Measurements from ENCODE around the gene CAMKMT. TPM values are rescaled to one million over a fixed set of nuclear protein-coding genes. Genes with fewer than 3 reads are reported as not detected.

CAMKMT gene
- total and polyA plus RNA-seq, 2 donors (not counting 1 experiment from before 2014, with no cell fraction given): 6.2 to 23.3 TPM

DNA sequence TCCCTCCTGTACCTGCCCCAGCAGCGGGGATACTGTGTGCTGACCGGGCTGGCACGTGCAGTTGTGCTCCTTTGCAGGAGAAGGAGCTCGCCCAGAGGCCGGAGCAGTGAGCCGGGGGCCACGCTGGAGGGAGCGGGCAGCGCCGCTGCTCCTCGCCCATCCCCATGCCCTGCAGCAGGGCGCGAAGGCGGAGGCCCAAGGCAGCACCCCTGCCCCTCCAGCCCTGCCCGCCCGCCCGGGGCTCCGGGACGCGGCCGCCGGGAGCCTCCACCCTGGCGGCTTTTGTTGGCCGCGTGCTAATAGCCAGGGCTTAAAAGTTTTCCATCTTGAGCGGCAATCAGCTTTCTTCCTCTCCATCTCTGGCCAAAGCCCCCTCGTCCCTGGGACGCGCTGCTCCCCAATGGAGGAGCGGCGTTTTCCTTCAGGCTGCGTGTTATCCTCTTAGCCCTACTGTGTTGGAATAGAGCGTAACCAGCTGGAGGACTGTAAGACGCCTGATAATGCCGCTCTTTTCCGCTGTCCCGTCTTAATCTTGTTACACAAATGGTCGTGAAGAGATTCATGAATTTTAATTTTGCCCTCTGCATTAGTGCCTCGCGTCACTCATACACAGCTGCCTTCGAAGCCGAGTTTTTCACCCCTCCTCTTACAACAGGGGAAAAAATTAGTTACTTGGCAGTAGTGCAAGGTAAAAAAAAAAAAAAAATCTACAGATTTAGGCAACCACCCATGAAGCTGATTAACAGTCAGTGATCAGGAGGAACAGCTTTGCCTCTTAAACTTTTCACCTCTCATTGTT is 406.9 kb downstream of the CAMKMT start:
- peaks cover 11% of the 10 kb centered on the region for H3K4me1 Mint-ChIP-seq
- Histone ChIP-seq H3K36me3 (replicated peaks in 1 of 2; ENCODE audit: control extremely low read depth in 1 of 2, control insufficient read depth in 1 of 2, extremely low read depth in 1 of 2, insufficient read depth in 2 of 2, low read length in 1 of 2) (no peaks in the 10 kb centered on the region), H4K20me1 (ENCODE audit: control insufficient read depth, insufficient read depth, low read length, poor library complexity, severe bottlenecking) (no peaks in the 10 kb centered on the region), H3K79me2 (ENCODE audit: control insufficient read depth, insufficient read depth, low read length) (no peaks in the 10 kb centered on the region), H3K9ac (ENCODE audit: low read length) (no peak overlapping the region), H2AFZ (ENCODE audit: insufficient read depth, low read depth, low read length, poor library complexity, severe bottlenecking) (no peak overlapping the region), H3K9me3 (ENCODE audit: control extremely low read depth in 1 of 3, control insufficient read depth in 2 of 3, insufficient read depth in 1 of 3, low read length in 2 of 3) (no peaks in the 10 kb centered on the region), H3K27me3 (replicated peaks in 1 of 4; ENCODE audit: control extremely low read depth in 1 of 4, control insufficient read depth in 3 of 4, insufficient read depth in 4 of 4, low read length in 3 of 4) (peaks cover 0 to 17% (median 8%) of the 10 kb centered on the region in 4 experiments), H3K4me2 (replicated peaks; ENCODE audit: low read depth, low read length, poor library complexity, severe bottlenecking) (peak overlapping the region; percentile 49), H3K4me3 (ENCODE audit: control extremely low read depth in 1 of 5, extremely low read depth in 1 of 5, insufficient read depth in 1 of 5, low read depth in 2 of 5, low read length in 4 of 5) (peak overlapping the region in 3 of 5 experiments; percentile 4 to 35 (median 25)), H3K4me1 (ENCODE audit: control insufficient read depth in 2 of 2, insufficient read depth in 2 of 2, low read length in 2 of 2) (peaks cover 2 to 9% of the 10 kb centered on the region in 2 donors), H3K27ac (ENCODE audit: low read length in 2 of 2) (no peak overlapping the region)
- peak overlapping the region; percentile 82 for H3K4me3 Mint-ChIP-seq
- peaks cover 35% of the 10 kb centered on the region for H3K27me3 Mint-ChIP-seq
- TF ChIP-seq CTCF (IDR thresholded peaks at IDR 0.05) (no peak), EZH2 (IDR thresholded peaks at IDR 0.05; ENCODE audit: borderline replicate concordance, insufficient read depth, low read depth, low read length, poor library complexity, severe bottlenecking) (no peak)
- H3K9me3 Mint-ChIP-seq (ENCODE audit: insufficient read depth): no peaks in the 10 kb centered on the region
- ChIA-PET CTCF (interaction anchor here (1.3 kb wide), 1 partner anchor 187 kb away, joined by 4 read pairs; no protein-coding TSS in a partner anchor), POLR2A (interaction anchor here (0.5 kb wide), 1 partner anchor 51 kb away, joined by 7 read pairs; no protein-coding TSS in a partner anchor)
- intact Hi-C loops (cut with micrococcal nuclease): no loop called here
- 31% methylated on average over 26 of the region's 42 CpGs for WGBS (ENCODE audit: insufficient coverage)
- DNase-seq: no peak
- no peak overlapping the region for H3K27ac Mint-ChIP-seq
- no peak for ATAC-seq (ENCODE audit: low read depth)

Measured in B cell (primary cell).